K562 (cell line): ENCODE results near the gene TRMT1. TPM values are rescaled to one million over a fixed set of nuclear protein-coding genes. Genes with fewer than 3 reads are reported as not detected.

Experiments
- CBX8 ChIP-seq: fragments of 200-600 bp; sonication (generic); IDR thresholded peaks from 2 replicates; pipeline ENCODE4 v1.6.1; 2012; ENCODE audit warnings: borderline replicate concordance, mixed run types, low read depth, mild to moderate bottlenecking, moderate library complexity, mixed read lengths, low read length, control low read depth, inconsistent platforms; ENCODE audit not compliant: poor library complexity, severe bottlenecking; ENCODE audit errors: extremely low read depth
- DPF2 ChIP-seq: fragments of 450-650 bp; IDR thresholded peaks from 2 replicates; pipeline ENCODE4 v1.6.1; 2016
- FOXK1 ChIP-seq: sonication (generic); formaldehyde crosslinking; IDR thresholded peaks from 2 replicates; pipeline ENCODE4 v1.8.0; 2022; ENCODE audit warnings: missing genetic modification reagents, mild to moderate bottlenecking, borderline replicate concordance
- HMG20A ChIP-seq: fragments of 450-650 bp; formaldehyde crosslinking; conservative IDR thresholded peaks from 2 replicates; pipeline ENCODE4 v1.4.0; 2020; ENCODE audit warnings: mild to moderate bottlenecking, mixed read lengths
- JUN ChIP-seq, 2 experiments: sonication (generic) in 1 of 2; formaldehyde crosslinking in 1 of 2; IDR thresholded peaks; 2 replicates each; pipeline versions ENCODE4 v1.6.1 to v1.8.0; 2012 to 2022; ENCODE audit warnings: borderline replicate concordance in 2 of 2, mild to moderate bottlenecking in 2 of 2, improper control_type of control experiment in 1 of 2, low read depth in 1 of 2, low read length in 1 of 2, missing genetic modification reagents in 1 of 2
- NFXL1 ChIP-seq: fragments of 450-650 bp; formaldehyde crosslinking; IDR thresholded peaks from 2 replicates; pipeline ENCODE4 v1.4.0; 2021; ENCODE audit warnings: mild to moderate bottlenecking
- PHB ChIP-seq: fragments of 250-450 bp; sonication (Bioruptor Pico); IDR thresholded peaks from 2 replicates; pipeline ENCODE4 v1.5.0; 2021
- SP1 ChIP-seq: sonication (generic); formaldehyde crosslinking; IDR thresholded peaks from 2 replicates; pipeline ENCODE4 v1.8.1; 2022; ENCODE audit warnings: mild to moderate bottlenecking, missing genetic modification reagents
- ZKSCAN1 ChIP-seq: fragments of 150-350 bp; IDR thresholded peaks from 2 replicates; pipeline ENCODE4 v1.6.1; 2016; ENCODE audit warnings: low read depth, low read length
- ZNF354B ChIP-seq: fragments of 250-450 bp; sonication (Bioruptor Pico); IDR thresholded peaks from 2 replicates; pipeline ENCODE4 v1.4.0; 2020
- polyA plus RNA-seq, 8 experiments: library from polyadenylated mRNA; depleted of rRNA in 4 of 8; stranded (reverse) in 5 of 8; unstranded in 3 of 8; fragments of >200 nt; fragmentation: Nextera tagmentation in 2 of 8; fragmentation: Illumina TruSeq in 1 of 8; extraction: Ambion mirVana in 2 of 8; extraction: Trizol in 1 of 8; gene quantifications; 2 replicates each; pipeline versions ENCODE4 v1.2.1 to v1.2.3, GENCODE V29; 2011 to 2014; ENCODE audit warnings: inconsistent platforms in 1 of 8, missing spikeins in 1 of 8
- total RNA-seq, 7 experiments: library from RNA; depleted of rRNA in 6 of 7; stranded (reverse); fragments of >200 nt in 6 of 7; fragmentation: Illumina TruSeq in 2 of 7; extraction: Trizol in 2 of 7; gene quantifications; 2 replicates each; pipeline versions ENCODE4 v1.2.1 to v1.2.3, GENCODE V29; 2011 to 2021; ENCODE audit warnings: low replicate concordance in 1 of 7
- TF ChIP-seq, protein P1 (sequence below): sonication (generic); formaldehyde crosslinking; IDR thresholded peaks from 2 replicates; pipeline ENCODE4 v1.8.1; 2022; ENCODE audit warnings: missing genetic modification reagents
- TF ChIP-seq, protein P2 (sequence below): fragments of 450-650 bp; formaldehyde crosslinking; IDR thresholded peaks from 2 replicates; pipeline ENCODE4 v1.4.0; 2020; ENCODE audit warnings: mild to moderate bottlenecking, moderate library complexity
- TF ChIP-seq, protein P3 (sequence below): IDR thresholded peaks from 3 replicates; pipeline ENCODE4 v1.6.1; 2011; ENCODE audit warnings: borderline replicate concordance, mild to moderate bottlenecking, moderate library complexity; ENCODE audit not compliant: insufficient read length; ENCODE audit errors: extremely low read depth

TRMT1 gene
- total and polyA plus RNA-seq, 9 of the 15 experiments (the other 6 are each of a cell fraction or from before 2014, with no cell fraction given), result 5.8 to 158 (median 54.3) TPM

DNA sequence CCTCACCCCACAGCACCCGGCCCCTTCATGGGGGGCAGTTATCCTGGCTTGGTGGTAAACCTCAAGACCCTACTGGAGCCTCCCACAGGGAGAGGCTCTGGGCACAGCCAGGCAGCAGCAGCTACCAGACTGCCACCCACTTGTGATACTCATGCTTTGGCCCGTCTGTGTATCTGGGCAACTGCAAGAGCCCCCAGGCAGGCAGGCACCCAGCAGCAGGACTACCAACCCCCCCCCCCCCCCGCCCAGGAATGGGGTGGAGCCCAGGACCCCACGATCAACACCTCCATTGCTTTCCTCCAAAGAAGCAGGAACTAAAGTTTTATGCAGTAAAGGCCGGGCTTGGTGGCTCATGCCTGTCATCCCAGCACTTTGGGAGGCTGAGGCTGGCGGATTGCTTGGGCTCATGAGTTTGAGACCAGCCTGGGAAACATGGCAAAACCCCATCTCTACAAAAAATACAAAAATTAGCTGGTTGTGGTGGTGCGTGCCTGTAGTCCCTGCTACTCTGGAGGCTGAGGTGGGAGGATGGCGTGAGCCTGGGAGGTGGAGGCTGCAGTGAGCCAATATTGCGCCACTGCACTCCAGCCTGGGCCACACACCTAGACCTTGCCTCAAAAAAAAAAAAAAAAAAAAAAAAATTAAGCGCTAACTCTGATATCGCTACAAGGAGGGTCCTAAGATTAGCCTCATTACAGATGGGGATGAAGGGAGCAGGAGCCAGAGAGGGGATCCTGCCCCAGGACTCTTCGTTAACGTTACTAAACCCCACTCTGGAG is 12.8 kb downstream of the TRMT1 start (continued):
- TF ChIP-seq PHB (CRISPR knock-in tag) (no peak), ZKSCAN1 (no peak), SP1 (no peak), HMG20A (CRISPR knock-in tag) (no peak), DPF2 (no peak), FOXK1 (CRISPR knock-in tag) (no peak), JUN (IDR thresholded peaks at IDR 0.05; ENCODE audit: borderline replicate concordance, low read depth, low read length) (no peak), JUN (CRISPR knock-in tag; IDR thresholded peaks at IDR 0.05; ENCODE audit: borderline replicate concordance) (no peak), NFXL1 (no peak), ZNF354B (CRISPR knock-in tag) (no peak), CBX8 (no peak)
- TF ChIP-seq, protein P1, sequence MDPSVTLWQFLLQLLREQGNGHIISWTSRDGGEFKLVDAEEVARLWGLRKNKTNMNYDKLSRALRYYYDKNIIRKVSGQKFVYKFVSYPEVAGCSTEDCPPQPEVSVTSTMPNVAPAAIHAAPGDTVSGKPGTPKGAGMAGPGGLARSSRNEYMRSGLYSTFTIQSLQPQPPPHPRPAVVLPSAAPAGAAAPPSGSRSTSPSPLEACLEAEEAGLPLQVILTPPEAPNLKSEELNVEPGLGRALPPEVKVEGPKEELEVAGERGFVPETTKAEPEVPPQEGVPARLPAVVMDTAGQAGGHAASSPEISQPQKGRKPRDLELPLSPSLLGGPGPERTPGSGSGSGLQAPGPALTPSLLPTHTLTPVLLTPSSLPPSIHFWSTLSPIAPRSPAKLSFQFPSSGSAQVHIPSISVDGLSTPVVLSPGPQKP (CRISPR knock-in tag), result no peak
- TF ChIP-seq, protein P2, sequence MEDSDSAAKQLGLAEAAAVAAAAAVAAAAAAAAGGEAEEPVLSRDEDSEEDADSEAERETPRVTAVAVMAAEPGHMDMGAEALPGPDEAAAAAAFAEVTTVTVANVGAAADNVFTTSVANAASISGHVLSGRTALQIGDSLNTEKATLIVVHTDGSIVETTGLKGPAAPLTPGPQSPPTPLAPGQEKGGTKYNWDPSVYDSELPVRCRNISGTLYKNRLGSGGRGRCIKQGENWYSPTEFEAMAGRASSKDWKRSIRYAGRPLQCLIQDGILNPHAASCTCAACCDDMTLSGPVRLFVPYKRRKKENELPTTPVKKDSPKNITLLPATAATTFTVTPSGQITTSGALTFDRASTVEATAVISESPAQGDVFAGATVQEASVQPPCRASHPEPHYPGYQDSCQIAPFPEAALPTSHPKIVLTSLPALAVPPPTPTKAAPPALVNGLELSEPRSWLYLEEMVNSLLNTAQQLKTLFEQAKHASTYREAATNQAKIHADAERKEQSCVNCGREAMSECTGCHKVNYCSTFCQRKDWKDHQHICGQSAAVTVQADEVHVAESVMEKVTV (CRISPR knock-in tag), result no peak
- TF ChIP-seq, protein P3, sequence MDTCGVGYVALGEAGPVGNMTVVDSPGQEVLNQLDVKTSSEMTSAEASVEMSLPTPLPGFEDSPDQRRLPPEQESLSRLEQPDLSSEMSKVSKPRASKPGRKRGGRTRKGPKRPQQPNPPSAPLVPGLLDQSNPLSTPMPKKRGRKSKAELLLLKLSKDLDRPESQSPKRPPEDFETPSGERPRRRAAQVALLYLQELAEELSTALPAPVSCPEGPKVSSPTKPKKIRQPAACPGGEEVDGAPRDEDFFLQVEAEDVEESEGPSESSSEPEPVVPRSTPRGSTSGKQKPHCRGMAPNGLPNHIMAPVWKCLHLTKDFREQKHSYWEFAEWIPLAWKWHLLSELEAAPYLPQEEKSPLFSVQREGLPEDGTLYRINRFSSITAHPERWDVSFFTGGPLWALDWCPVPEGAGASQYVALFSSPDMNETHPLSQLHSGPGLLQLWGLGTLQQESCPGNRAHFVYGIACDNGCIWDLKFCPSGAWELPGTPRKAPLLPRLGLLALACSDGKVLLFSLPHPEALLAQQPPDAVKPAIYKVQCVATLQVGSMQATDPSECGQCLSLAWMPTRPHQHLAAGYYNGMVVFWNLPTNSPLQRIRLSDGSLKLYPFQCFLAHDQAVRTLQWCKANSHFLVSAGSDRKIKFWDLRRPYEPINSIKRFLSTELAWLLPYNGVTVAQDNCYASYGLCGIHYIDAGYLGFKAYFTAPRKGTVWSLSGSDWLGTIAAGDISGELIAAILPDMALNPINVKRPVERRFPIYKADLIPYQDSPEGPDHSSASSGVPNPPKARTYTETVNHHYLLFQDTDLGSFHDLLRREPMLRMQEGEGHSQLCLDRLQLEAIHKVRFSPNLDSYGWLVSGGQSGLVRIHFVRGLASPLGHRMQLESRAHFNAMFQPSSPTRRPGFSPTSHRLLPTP, result no peak
